Mucosa of descending colon (tissue), 3 donors: Measurements from ENCODE around the gene KRTAP13-1. TPM values are rescaled to one million over a fixed set of nuclear protein-coding genes. Genes with fewer than 3 reads are reported as not detected.
A peak's percentile ranks its signal among the peaks of the same experiment; 100 is the strongest.

Experiments used
- ATAC-seq: fragments of 200-7000 bp; cut with Tn5 transposase; one replicate; pipeline ENCODE4 v1.9.1; 2020; ENCODE audit warnings: mild to moderate bottlenecking, moderate library complexity
- DNase-seq, 3 donors: peaks; one replicate each; pipeline ENCODE4 v3.0.0-alpha.2; 2020
- H3K36me3 ChIP-seq: fragments of 200-600 bp; one replicate; pipeline ENCODE4 v1.8.0; 2021; ENCODE audit warnings: low read depth, mild to moderate bottlenecking
- H3K4me1 ChIP-seq: fragments of 200-600 bp; one replicate; pipeline ENCODE4 v1.8.0; 2021; ENCODE audit warnings: low read depth, mild to moderate bottlenecking
- H3K4me3 ChIP-seq: fragments of 200-600 bp; one replicate; pipeline ENCODE4 v1.8.0; 2021; ENCODE audit warnings: mild to moderate bottlenecking
- H3K9me3 ChIP-seq: fragments of 200-600 bp; one replicate; pipeline ENCODE4 v1.8.0; 2021; ENCODE audit warnings: mild to moderate bottlenecking
- intact Hi-C, 2 donors: fragments of 100-400 bp; cut with DNase I in 1 of 2; cut with micrococcal nuclease in 1 of 2; formaldehyde crosslinking; loops; one replicate each; pipeline versions ENCODE4 v1.11.0 to v1.11.1; 2022; cut with DNase I, micrococcal nuclease
- total RNA-seq, 3 donors: library from RNA; stranded (reverse); fragmentation: NEBNext Ultra II Directional in 2 of 3; extraction: Animal tissue kit (Norgen Biotek cat#: 25700) in 2 of 3; gene quantifications; one replicate each; pipeline versions ENCODE4 v1.2.1 to v1.2.4, GENCODE V29; 2021 to 2023
- TF ChIP-seq, protein P1 (sequence below): fragments of 200-600 bp; IDR thresholded peaks from one replicate; pipeline ENCODE4 v1.8.0; 2022; ENCODE audit warnings: antibody characterized with exemption, mild to moderate bottlenecking
- donor health status: DM: no; HTN: no; CAD: no; lungs with moderate emphysema.
- donor health status: DM: no; HTN: no; CAD: no.
- donor health status: DM: no; HTN: yes; CAD: no.

The KRTAP13-1 gene
- total RNA-seq, 3 donors from 2014 or later: not detected

DNA sequence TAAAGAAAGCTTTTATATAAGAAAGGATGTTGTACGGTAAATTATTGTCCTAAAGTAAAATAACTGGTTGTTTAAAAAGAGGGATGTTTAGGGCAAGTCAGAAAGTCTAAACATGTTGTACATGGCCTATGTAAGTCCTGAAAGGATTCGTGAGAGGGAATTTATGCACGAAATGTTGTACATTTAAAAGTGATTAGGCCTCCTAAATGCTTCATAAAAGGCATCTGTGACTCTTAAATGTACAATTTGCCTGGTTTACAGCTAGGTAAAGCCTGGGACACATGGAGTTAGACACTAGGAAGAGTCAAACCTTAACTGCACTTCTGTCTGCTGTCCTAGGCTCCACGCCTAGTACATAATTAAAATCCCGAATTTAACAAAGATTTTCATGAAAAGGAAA lies 20.2 kb downstream of the KRTAP13-1 start:
- no peak for DNase-seq
- H3K36me3 ChIP-seq: no peaks in the 10 kb centered on the region
- TF ChIP-seq, protein P1, sequence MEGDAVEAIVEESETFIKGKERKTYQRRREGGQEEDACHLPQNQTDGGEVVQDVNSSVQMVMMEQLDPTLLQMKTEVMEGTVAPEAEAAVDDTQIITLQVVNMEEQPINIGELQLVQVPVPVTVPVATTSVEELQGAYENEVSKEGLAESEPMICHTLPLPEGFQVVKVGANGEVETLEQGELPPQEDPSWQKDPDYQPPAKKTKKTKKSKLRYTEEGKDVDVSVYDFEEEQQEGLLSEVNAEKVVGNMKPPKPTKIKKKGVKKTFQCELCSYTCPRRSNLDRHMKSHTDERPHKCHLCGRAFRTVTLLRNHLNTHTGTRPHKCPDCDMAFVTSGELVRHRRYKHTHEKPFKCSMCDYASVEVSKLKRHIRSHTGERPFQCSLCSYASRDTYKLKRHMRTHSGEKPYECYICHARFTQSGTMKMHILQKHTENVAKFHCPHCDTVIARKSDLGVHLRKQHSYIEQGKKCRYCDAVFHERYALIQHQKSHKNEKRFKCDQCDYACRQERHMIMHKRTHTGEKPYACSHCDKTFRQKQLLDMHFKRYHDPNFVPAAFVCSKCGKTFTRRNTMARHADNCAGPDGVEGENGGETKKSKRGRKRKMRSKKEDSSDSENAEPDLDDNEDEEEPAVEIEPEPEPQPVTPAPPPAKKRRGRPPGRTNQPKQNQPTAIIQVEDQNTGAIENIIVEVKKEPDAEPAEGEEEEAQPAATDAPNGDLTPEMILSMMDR: no peak
- no peaks in the 10 kb centered on the region for H3K4me1 ChIP-seq
- intact Hi-C loops: no loop called here
- no peak overlapping the region for H3K4me3 ChIP-seq
- no peak for ATAC-seq
- peaks cover 4% of the 10 kb centered on the region for H3K9me3 ChIP-seq

DNA sequence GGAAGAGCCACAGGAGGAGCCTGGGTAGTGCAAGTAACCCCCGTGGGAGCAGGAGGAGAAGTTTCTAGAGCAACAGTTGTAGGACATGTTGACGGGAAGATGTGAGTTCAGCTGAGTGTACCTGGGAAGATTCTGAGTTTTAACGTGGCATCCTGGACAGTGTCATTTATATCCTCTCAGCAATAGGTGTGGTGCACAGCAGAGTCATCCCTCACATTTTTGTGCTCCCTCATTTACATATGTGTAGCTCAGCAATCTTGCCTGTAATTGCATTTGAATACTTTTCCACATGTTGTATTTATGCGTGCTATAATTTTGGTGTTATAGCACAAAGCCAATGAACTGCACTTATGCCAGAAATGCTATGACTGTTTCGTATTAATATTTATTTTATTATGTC lies 30.0 kb downstream of the KRTAP13-1 start, which contains the start of gene KRTAP13-3:
Gene KRTAP13-3 (minus strand): TSS at position 101 of the 400 bp plus-strand sequence. CDS start 14 bp downstream, at position 87.
- H3K9me3 ChIP-seq: no peaks in the 10 kb centered on the region
- TF ChIP-seq, protein P1: no peak
- intact Hi-C loops: no loop called here
- H3K4me3 ChIP-seq: no peak within 1 kb of the TSS
- ATAC-seq (no peak), DNase-seq (no peak)
- H3K36me3 ChIP-seq: no peaks in the 10 kb centered on the region
- no peaks in the 10 kb centered on the region for H3K4me1 ChIP-seq

DNA sequence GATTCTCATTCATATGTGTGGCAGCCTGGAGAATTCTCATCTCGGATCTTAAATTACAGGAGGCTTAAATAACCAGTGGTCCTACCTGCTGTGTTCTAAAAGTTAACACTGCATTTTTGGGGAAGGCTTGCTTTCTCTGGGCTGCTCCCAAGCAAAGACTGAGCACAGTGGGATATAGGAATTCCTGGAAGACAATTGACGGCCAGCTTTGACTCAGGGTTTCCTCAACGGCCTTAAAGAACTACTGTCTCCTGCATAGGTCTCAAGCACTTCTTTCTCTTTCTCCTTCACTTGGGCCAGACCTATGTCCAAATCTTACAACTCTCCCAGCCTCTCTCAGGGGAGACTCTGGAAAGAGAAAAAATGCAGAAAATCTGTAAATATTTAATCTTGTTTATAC lies 30.9 kb downstream of the KRTAP13-1 start:
- TF ChIP-seq, protein P1: no peak
- Histone ChIP-seq H3K36me3 (no peaks in the 10 kb centered on the region), H3K9me3 (no peaks in the 10 kb centered on the region), H3K4me3 (no peak overlapping the region), H3K4me1 (no peaks in the 10 kb centered on the region)
- DNase-seq: no peak
- no peak for ATAC-seq
- intact Hi-C loops: no loop called here

DNA sequence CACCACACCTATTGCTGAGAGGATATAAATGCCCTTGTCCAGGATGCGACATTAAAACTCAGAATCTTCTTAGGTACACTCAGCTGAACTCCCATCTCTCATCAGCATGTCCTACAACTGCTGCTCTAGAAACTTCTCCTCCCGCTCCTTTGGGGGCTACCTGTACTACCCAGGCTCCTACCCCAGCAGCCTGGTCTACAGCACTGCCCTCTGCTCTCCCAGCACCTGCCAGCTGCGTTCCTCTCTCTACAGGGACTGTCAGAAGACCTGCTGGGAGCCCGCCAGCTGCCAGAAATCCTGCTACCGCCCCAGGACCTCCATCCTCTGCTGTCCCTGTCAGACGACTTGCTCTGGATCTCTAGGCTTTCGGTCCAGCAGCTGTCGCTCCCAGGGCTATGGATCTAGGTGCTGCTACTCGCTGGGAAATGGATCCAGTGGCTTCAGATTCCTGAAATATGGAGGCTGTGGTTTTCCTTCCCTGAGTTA lies 34.4 kb downstream of the KRTAP13-1 start, which contains the start of gene KRTAP13-4:
Gene KRTAP13-4 (plus strand): TSS at position 51 of the 486 bp plus-strand sequence. CDS start 56 bp downstream, at position 107.
- ATAC-seq (no peak), DNase-seq (no peak)
- TF ChIP-seq, protein P1: no peak
- intact Hi-C loops: no loop called here
- Histone ChIP-seq H3K4me3 (no peak within 1 kb of the TSS), H3K36me3 (no peaks in the 10 kb centered on the region), H3K4me1 (no peaks in the 10 kb centered on the region), H3K9me3 (no peaks in the 10 kb centered on the region)

DNA sequence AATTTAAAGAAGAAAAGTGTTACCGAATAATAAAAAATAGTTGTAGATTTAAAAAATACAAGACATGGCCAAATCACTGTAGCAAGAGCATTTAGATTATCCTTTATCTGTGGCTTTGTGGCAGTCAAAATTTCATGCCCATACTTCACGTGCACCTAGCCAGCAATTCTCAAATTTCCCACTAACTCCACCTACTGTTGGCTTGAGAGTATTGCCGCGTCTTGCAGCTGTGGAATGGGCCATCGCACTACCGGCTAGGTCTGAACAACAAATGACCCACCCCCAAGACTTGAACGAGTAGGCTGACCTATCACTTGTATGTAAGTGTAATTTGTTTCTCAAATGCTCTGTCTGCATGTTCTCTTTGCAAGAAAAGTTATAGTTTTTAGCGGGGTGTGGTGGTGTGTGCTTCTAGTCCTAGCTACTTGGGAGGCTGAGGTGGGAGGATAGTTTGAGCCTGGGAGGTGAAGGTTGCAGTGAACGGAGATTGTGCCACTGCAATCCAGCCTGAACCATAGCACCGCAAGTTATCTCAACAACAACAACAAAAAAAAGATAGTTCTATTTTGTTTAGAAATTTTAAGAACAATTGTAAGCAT lies 38.3 kb downstream of the KRTAP13-1 start:
- intact Hi-C loops: no loop called here
- Histone ChIP-seq H3K4me3 (no peak overlapping the region), H3K4me1 (no peaks in the 10 kb centered on the region), H3K9me3 (no peaks in the 10 kb centered on the region), H3K36me3 (no peaks in the 10 kb centered on the region)
- ATAC-seq: peak; percentile 67
- TF ChIP-seq, protein P1: peak; percentile 34
- peak in 1 of 3 donors; percentile 18 for DNase-seq
